Activated naive CD8-positive, alpha-beta T cell treated with anti-CD3 and anti-CD28 coated beads, Interleukin-2, amount 10 ng/mL, durations not matched to agents 7 days and 5 days (primary cell): ENCODE measurements around the gene KRT81. TPM values are rescaled to one million over a fixed set of nuclear protein-coding genes. Genes with fewer than 3 reads are reported as not detected.
A peak's percentile ranks its signal among the peaks of the same experiment; 100 is the strongest.
"Not testable (repeated sequence)": the region's sequence is repeated elsewhere in the genome, so short reads cannot be mapped to it uniquely, and the experiment has no call there.

Experiments used
- ATAC-seq: fragments of 150-1000 bp; cut with Tn5 transposase; one replicate; pipeline ENCODE4 v1.10.0; 2021; ENCODE audit warnings: low read depth, moderate library complexity
- POLR2A ChIA-PET: fragments of 350-600 bp; sonication (Branson Sonifier 250); formaldehyde crosslinking; loops from one replicate; lab custom pipeline; 2021; ENCODE audit warnings: antibody characterized with exemption; lab: Charles Lee
- DNase-seq: peaks from one replicate; pipeline ENCODE4 v3.0.0; 2021
- H3K27ac Mint-ChIP-seq: one replicate; pipeline ENCODE4 v1.8.0; 2022; ENCODE audit warnings: mild to moderate bottlenecking, mixed read lengths
- H3K27me3 Mint-ChIP-seq: one replicate; pipeline ENCODE4 v1.8.0; 2022; ENCODE audit warnings: mild to moderate bottlenecking, moderate library complexity, mixed read lengths
- H3K36me3 Mint-ChIP-seq: one replicate; pipeline ENCODE4 v1.8.0; 2021; ENCODE audit warnings: mild to moderate bottlenecking, mixed read lengths
- H3K4me1 Mint-ChIP-seq: one replicate; pipeline ENCODE4 v1.8.0; 2021; ENCODE audit warnings: mixed read lengths
- H3K4me3 Mint-ChIP-seq: one replicate; pipeline ENCODE4 v1.8.0; 2022; ENCODE audit warnings: mild to moderate bottlenecking, moderate library complexity, mixed read lengths
- H3K9me3 Mint-ChIP-seq: one replicate; pipeline ENCODE4 v1.8.0; 2021; ENCODE audit warnings: mixed read lengths
- total RNA-seq, 2 experiments: library from RNA; stranded (reverse); gene quantifications; one replicate each; pipeline ENCODE4 v1.2.3, GENCODE V29; 2021

KRT81 gene
- total RNA-seq, 2 experiments from 2014 or later: not detected

DNA sequence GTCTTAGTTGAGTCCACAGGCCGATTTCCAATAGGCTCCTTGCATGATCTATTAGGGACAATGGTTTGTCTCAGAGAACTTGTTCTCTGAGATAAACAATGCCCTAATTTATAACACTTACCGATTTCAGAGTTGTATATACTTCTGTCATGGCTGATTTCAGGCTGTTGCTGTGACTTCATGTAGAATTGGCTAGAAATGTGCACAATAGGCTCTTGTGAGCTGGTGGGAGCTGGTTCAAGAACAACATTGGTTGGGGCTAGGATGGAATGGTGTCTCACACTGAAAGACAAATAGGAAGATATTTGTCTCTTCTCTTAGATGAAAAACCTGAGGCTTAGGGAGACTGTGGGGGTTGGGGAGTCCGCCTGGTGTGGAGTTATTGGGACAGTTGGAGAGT lies 23.6 kb downstream of the KRT81 start:
- POLR2A ChIA-PET: no interaction called here
- Mint-ChIP-seq H3K36me3 (no peaks in the 10 kb centered on the region), H3K4me3 (no peak overlapping the region), H3K27me3 (peaks cover 45% of the 10 kb centered on the region), H3K27ac (no peak overlapping the region), H3K4me1 (peaks cover 5% of the 10 kb centered on the region), H3K9me3 (no peaks in the 10 kb centered on the region)
- DNase-seq (no peak), ATAC-seq (no peak)

DNA sequence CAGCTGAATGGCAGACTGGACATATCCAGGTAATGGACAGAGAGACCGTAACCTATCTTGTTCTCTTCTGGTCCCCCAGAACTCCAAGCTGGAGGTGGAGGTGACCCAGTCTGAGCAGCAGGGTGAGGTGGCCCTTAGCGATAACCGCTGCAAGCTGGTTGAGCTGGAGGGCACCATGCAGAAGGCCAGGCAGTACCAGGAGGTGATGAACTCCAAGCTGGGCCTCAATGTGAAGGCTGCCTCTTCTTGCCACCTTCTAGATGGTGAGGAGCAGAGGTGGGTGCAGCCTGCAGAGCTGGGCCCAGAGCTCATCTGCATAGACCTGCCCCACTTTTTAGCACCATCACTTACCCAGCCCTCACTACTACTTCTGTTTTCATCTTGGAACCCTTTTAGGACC lies 24.1 kb downstream of the KRT81 start:
- POLR2A ChIA-PET: no interaction called here
- Mint-ChIP-seq H3K9me3 (no peaks in the 10 kb centered on the region), H3K36me3 (no peaks in the 10 kb centered on the region), H3K4me3 (no peak overlapping the region), H3K27me3 (peaks cover 42% of the 10 kb centered on the region), H3K27ac (no peak overlapping the region), H3K4me1 (peaks cover 5% of the 10 kb centered on the region)
- ATAC-seq (no peak), DNase-seq (no peak)

GRCh38 chr12:52266514-52266913 lies 24.8 kb downstream of the KRT81 start:
- H3K27me3 Mint-ChIP-seq: peaks cover 40% of the 10 kb centered on the region
- peaks cover 7% of the 10 kb centered on the region for H3K4me1 Mint-ChIP-seq
- DNase-seq: no peak
- POLR2A ChIA-PET: no interaction called here
- no peaks in the 10 kb centered on the region for H3K36me3 Mint-ChIP-seq
- ATAC-seq: no peak
- H3K9me3 Mint-ChIP-seq: no peaks in the 10 kb centered on the region
- no peak overlapping the region for H3K4me3 Mint-ChIP-seq
- H3K27ac Mint-ChIP-seq: no peak overlapping the region

DNA sequence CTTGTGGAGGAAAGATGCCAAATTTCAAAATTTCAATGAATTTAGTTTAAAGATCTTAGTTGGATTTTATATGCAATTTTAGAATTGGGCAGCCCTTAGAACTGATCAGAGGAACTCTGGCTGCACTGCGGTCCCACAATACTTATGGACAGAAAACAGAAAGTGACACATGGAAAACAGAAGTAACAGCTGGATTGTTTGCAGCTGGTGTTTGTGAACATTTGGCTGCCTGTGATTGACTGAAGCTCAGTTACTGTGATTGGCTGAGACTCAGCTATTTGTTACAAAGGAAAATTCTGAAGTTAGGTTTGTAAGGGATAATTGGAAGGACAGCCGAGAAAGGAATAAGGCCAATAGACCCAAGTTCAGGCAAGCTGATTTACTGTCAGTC lies 26.9 kb downstream of the KRT81 start:
- Mint-ChIP-seq H3K4me1 (peaks cover 27% of the 10 kb centered on the region), H3K9me3 (no peaks in the 10 kb centered on the region), H3K36me3 (peaks cover 2% of the 10 kb centered on the region), H3K27ac (no peak overlapping the region), H3K27me3 (peaks cover 40% of the 10 kb centered on the region), H3K4me3 (no peak overlapping the region)
- no peak for ATAC-seq
- no peak for DNase-seq
- POLR2A ChIA-PET: interaction anchor here (1.3 to 1.4 kb wide), 2 partner anchors 13 to 15 kb away, joined by 3 read pairs; no protein-coding TSS in a partner anchor

- DNase-seq (no peak), ATAC-seq (no peak)
- peaks cover 42% of the 10 kb centered on the region for H3K27me3 Mint-ChIP-seq
- POLR2A ChIA-PET: no interaction called here
- H3K36me3 Mint-ChIP-seq: peaks cover 2% of the 10 kb centered on the region
- no peak overlapping the region for H3K4me3 Mint-ChIP-seq
- H3K9me3 Mint-ChIP-seq: no peaks in the 10 kb centered on the region
- peaks cover 31% of the 10 kb centered on the region for H3K4me1 Mint-ChIP-seq
- H3K27ac Mint-ChIP-seq: no peak overlapping the region
Observed at GRCh38 chr12:52263761-52264434, 27.4 kb downstream of the KRT81 start.

DNA sequence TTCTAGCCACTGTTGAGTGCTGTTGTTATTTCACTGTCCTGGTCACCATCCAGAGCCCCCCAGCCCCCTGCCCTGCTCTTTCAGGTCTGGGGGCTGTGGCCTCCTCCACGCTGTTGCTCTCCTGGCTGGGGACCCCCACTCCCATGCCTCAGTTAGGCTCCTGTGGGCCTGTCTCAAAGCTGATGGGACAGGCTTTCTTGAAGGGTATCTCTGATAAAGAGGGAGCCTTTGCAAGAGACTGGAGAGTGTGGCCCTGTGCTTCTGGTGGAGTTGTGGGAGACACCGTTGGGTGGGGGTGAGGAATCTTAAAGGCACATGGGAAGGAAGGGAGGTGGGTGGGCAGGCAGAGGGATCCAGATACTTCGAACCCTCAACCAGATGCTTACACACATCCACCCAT lies 29.0 kb downstream of the KRT81 start:
- DNase-seq (no peak), ATAC-seq (no peak)
- no peak overlapping the region for H3K27ac Mint-ChIP-seq
- H3K9me3 Mint-ChIP-seq: no peaks in the 10 kb centered on the region
- peaks cover 2% of the 10 kb centered on the region for H3K36me3 Mint-ChIP-seq
- H3K27me3 Mint-ChIP-seq: peaks cover 45% of the 10 kb centered on the region
- no peak overlapping the region for H3K4me3 Mint-ChIP-seq
- H3K4me1 Mint-ChIP-seq: peaks cover 26% of the 10 kb centered on the region
- POLR2A ChIA-PET: interaction anchor here (1.2 kb wide), 1 partner anchor 11 kb away, joined by 6 read pairs; no protein-coding TSS in a partner anchor

DNA sequence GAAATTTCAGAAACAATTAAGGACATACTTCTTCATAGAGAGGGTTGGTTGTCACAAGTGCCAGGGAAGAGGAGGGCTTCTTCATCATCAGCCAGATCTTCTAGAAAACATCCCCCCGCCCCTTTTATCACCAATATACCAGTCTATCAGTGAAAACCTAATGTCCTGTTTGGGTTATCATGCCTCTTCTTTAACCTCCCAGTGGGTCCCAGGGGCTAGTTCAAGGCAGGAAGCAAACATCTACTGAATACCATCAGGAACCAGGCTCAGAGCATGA lies 30.2 kb downstream of the KRT81 start:
- peaks cover 8% of the 10 kb centered on the region for H3K36me3 Mint-ChIP-seq

DNA sequence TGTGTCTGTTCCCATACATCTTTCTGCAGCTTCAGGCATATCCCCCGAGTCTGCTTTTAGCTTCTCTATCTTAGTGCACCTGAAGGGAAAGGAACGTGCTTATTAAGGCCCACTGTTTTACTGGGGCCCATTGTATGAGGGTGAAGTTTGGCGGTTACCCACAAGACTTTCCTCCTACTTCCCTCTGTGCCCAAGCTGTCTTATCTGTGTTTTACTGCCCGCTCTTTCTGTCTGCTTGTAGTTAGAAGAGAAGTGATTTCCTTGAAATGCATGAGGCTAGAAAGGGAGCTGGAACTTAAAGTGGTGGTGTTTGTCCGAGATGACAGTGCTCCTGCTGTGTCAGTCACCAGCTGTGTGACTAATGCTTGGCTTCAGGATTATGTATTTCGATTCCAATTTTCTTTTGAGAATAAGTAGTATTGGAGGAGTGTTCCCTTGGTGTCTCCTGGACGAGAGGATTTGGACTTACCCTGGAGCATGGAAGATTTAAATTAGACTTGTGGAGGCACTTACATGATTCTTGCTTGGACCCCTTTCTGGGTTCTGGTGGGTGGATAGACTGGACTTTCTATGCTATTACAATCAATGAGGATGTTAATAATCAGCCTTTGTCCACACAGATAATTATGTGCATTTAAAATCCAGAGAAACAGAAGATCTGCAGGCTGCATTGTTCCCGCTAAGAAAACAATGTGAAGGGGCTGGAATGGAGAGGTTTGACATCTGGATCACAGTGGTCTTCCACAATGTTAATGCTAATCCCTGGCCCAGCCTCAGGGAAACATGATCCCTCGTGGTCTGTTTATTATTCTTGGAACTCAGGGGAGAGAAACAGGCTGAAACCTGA lies 30.8 kb downstream of the KRT81 start:
- H3K27me3 Mint-ChIP-seq: peaks cover 58% of the 10 kb centered on the region
- ATAC-seq: no peak
- POLR2A ChIA-PET: interaction anchor here (0.8 to 1.1 kb wide), 2 partner anchors 16 to 26 kb away, joined by 3 read pairs; no protein-coding TSS in a partner anchor
- peak overlapping the region; percentile 73 for H3K27ac Mint-ChIP-seq
- peak overlapping the region; percentile 64 for H3K4me3 Mint-ChIP-seq
- H3K36me3 Mint-ChIP-seq: peaks cover 8% of the 10 kb centered on the region
- peaks cover 28% of the 10 kb centered on the region for H3K4me1 Mint-ChIP-seq
- no peaks in the 10 kb centered on the region for H3K9me3 Mint-ChIP-seq
- DNase-seq: no peak

More for the DNA sequence above, 30.2 kb downstream of the KRT81 start:
- no peaks in the 10 kb centered on the region for H3K9me3 Mint-ChIP-seq
- ATAC-seq (no peak), DNase-seq (no peak)
- no peak overlapping the region for H3K4me3 Mint-ChIP-seq
- peaks cover 28% of the 10 kb centered on the region for H3K4me1 Mint-ChIP-seq
- POLR2A ChIA-PET: no interaction called here
- peaks cover 56% of the 10 kb centered on the region for H3K27me3 Mint-ChIP-seq
- H3K27ac Mint-ChIP-seq: no peak overlapping the region

DNA sequence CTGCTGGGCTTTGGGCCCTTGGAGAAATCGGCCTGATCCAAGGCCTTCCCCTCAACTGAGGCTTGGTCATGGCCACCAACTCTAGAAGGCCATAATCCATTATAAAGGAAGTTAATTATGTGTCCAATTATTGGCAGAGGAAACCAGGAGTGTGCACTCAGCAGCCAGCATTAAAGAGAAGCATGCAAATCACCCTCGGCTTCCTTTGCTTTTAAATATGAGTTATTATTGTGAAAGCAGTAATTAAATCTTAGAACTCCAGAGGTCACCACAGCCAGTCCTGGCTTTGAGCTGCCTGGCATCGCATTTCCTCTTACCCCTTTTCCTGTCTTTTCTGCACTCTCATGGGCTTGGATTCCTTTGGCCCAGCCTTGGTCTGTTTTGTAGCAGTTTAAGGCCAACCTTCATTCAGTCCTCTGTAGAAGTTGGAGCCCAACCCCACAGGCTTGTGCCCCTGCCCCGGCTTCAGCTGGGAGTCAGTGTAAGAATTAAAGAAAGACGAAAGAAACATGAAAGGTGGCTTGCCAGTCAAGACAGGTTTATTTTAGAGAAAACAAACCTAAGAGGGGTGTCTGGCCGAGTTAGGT lies 31.6 kb downstream of the KRT81 start:
- Mint-ChIP-seq H3K9me3 (no peaks in the 10 kb centered on the region), H3K27ac (peak overlapping the region; percentile 73), H3K4me1 (peaks cover 29% of the 10 kb centered on the region), H3K27me3 (peaks cover 63% of the 10 kb centered on the region), H3K36me3 (peaks cover 8% of the 10 kb centered on the region), H3K4me3 (peak overlapping the region; percentile 64)
- no peak for DNase-seq
- peak; percentile 29 for ATAC-seq
- POLR2A ChIA-PET: interaction anchor here (0.8 to 1.3 kb wide), 3 partner anchors 15 to 27 kb away, joined by 3 to 4 read pairs (median 3); no protein-coding TSS in a partner anchor

DNA sequence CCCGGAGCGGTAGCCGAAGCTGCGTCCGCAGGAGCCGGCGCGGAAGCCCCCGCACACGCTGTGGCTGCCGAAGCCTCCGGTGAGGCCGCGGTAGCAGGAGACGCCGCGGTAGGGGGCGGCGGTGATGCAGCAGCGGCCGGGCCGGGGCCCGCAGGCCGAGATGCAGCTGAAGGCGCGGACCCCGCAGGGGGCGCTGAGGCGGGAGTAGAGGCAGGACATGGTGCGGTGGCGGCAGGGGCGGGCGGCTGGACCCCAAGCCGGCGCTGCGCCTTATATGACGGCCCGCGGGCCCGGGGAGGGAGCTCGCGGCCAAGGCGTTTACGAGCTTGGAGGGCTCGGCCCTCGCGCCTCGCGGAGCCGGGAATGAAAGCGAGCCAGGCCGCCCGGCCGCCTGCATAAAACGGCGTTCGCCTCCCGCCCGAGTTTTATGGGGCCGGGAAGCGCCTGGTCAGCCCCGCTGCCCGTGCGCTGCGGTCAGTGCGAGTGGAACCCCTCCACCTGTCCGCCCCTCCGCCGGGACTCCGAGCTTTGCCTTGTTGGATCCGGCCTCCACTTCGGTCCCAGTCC lies 32.9 kb downstream of the KRT81 start:
- Mint-ChIP-seq H3K36me3 (peaks cover 8% of the 10 kb centered on the region), H3K27me3 (peaks cover 64% of the 10 kb centered on the region), H3K9me3 (no peaks in the 10 kb centered on the region), H3K27ac (no peak overlapping the region), H3K4me3 (no peak overlapping the region), H3K4me1 (peaks cover 37% of the 10 kb centered on the region)
- POLR2A ChIA-PET: interaction anchor here (0.9 to 1.3 kb wide), 3 partner anchors 15 to 21 kb away, joined by 3 to 4 read pairs (median 3); no protein-coding TSS in a partner anchor
- DNase-seq (peak; percentile 42), ATAC-seq (peak; percentile 29)

DNA sequence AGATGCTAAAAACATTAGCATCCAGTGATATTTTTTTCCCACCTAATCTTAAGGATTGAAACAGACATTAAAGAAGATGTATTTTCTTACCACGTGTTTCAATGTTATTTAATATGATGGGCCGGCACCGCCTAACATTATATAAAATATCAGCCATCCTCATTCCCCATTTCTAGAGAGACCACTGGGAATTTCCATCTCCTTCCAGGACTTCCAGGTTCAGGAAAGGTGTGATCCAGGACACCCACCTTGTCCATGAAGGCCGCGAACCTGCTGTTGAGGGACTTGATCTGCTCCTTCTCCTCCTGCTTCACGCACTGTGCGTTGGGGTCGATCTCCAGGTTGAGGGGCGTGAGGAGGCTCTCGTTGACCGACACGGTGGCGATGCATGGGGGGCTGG lies 33.4 kb downstream of the KRT81 start:
- POLR2A ChIA-PET, ATAC-seq, H3K4me3 Mint-ChIP-seq, H3K9me3 Mint-ChIP-seq, H3K36me3 Mint-ChIP-seq, DNase-seq, H3K27ac Mint-ChIP-seq: not testable (repeated sequence)
- Mint-ChIP-seq H3K27me3 (peaks cover 64% of the 10 kb centered on the region), H3K4me1 (peaks cover 41% of the 10 kb centered on the region)

DNA sequence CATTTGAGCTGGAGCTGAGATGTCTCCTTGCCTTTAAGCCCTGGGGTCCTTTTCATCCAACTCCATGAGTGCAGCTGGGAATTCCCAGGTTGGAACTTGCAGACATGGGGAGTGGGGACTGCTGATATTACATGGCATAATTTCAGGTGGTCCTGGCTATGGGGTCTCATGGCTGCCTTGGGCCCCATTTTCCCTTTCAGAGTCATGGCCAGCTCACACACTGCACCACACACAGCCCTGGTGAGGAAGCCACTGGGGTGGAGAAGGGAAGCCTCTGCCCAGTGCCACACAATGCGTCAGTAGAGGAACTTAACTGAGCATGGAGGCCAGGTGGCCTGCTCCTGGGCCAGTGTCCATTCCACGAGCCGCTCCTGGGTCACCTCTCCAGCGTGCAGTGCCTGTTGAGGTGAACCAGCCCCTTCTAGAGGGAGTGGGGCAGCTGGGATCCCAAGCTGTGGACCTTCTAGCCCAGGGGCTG lies 34.2 kb downstream of the KRT81 start:
- Mint-ChIP-seq H3K36me3 (peaks cover 12% of the 10 kb centered on the region), H3K27ac (no peak overlapping the region), H3K4me3 (no peak overlapping the region), H3K27me3 (peaks cover 64% of the 10 kb centered on the region), H3K9me3 (no peaks in the 10 kb centered on the region), H3K4me1 (peaks cover 49% of the 10 kb centered on the region)
- DNase-seq (no peak), ATAC-seq (no peak)
- POLR2A ChIA-PET: no interaction called here

DNA sequence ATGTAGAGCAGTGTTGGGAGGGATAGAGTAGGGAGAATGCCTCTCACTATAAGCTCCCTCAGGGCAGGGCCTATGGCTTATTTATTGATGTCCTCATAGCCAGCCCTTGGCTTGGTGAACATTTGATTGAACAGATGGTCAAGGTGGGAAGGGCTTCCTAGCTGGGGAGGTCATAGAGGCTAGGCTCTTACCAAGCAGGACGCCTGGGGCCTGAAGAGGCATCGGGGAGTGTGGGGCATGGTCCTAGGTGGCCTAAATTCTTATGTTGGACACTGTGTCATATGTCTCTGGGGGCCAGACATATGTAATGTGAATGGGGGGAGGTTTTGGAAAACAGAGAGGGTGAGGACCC lies 34.8 kb downstream of the KRT81 start:
- POLR2A ChIA-PET: no interaction called here
- Mint-ChIP-seq H3K27ac (no peak overlapping the region), H3K4me3 (no peak overlapping the region), H3K9me3 (no peaks in the 10 kb centered on the region), H3K36me3 (peaks cover 14% of the 10 kb centered on the region), H3K4me1 (peaks cover 53% of the 10 kb centered on the region), H3K27me3 (peaks cover 59% of the 10 kb centered on the region)
- DNase-seq: no peak
- ATAC-seq: no peak
